AG10803 (cell line): ENCODE results near the gene ZNF789.
A peak's percentile ranks its signal among the peaks of the same experiment; 100 is the strongest.

ENCODE experiments used
- DNase-seq: peaks from one replicate; pipeline ENCODE4 v3.0.0; 2010; ENCODE audit warnings: low read depth
- H3K4me3 ChIP-seq: 2 replicates; pipeline ENCODE4 v1.5.1; 2011; ENCODE audit warnings: mild to moderate bottlenecking, low read length, control low read depth
- TF ChIP-seq, protein P1 (sequence below): conservative IDR thresholded peaks from 2 replicates; pipeline ENCODE4 v1.5.1; 2011; ENCODE audit warnings: mild to moderate bottlenecking, low read length, control low read depth, inconsistent platforms

The ZNF789 gene

GRCh38 chr7:99438573-99439480 lies 33.9 kb upstream of the ZNF789 start, which contains the start of the genes CPSF4 and PTCD1:
CPSF4 (plus strand) TSS chr7:99438943; CDS start chr7:99439083, 140 bp downstream.
PTCD1 (minus strand) TSS chr7:99438798; CDS start chr7:99435242, 3,556 bp downstream.
- H3K4me3 ChIP-seq = peak within 1 kb of the TSS; percentile 91
- peak; percentile 95 for DNase-seq
- TF ChIP-seq, protein P1, sequence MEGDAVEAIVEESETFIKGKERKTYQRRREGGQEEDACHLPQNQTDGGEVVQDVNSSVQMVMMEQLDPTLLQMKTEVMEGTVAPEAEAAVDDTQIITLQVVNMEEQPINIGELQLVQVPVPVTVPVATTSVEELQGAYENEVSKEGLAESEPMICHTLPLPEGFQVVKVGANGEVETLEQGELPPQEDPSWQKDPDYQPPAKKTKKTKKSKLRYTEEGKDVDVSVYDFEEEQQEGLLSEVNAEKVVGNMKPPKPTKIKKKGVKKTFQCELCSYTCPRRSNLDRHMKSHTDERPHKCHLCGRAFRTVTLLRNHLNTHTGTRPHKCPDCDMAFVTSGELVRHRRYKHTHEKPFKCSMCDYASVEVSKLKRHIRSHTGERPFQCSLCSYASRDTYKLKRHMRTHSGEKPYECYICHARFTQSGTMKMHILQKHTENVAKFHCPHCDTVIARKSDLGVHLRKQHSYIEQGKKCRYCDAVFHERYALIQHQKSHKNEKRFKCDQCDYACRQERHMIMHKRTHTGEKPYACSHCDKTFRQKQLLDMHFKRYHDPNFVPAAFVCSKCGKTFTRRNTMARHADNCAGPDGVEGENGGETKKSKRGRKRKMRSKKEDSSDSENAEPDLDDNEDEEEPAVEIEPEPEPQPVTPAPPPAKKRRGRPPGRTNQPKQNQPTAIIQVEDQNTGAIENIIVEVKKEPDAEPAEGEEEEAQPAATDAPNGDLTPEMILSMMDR = no peak

DNA sequence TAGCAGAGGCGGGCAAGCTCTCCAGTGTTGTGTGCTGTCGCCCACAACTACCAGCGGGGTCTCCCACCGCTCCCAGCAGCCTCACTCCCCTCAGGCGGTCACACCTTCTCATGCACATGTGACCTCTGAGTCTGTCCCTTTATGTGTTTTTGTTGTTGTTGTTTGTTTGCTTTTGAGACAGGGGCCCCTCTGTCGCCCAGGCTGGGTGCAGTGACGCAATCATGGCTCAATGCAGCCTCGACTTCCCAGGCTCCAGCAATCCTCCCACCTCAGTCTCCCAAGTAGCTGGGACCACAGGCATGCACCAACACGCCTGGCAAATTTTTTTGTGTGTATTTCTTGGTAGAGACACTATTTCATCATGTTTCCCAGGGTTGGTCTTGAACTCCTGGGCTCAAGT lies 32.5 kb upstream of the ZNF789 start:
- TF ChIP-seq, protein P1 = no peak
- H3K4me3 ChIP-seq = peak overlapping the region; percentile 91
- peak; percentile 76 for DNase-seq

- TF ChIP-seq, protein P1 = no peak
- H3K4me3 ChIP-seq = no peak overlapping the region
Measured at GRCh38 chr7:99446096-99446495, 26.6 kb upstream of the ZNF789 start.

DNA sequence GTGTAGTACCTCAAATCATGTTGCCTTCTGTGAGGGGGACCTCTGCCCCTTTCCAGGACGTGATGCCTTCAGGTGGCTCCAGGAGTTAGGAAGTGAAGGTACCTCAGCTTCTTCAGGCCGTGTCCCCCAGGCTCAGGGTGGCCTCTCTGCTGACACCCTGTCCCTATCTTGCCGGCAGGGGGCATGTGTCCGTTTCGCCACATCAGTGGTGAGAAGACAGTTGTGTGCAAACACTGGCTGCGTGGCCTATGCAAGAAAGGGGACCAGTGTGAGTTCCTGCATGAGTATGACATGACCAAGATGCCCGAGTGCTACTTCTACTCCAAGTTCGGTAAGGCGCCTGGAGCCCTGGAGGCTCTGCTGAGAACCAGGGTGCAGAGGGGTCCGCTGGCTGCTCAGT lies 24.7 kb upstream of the ZNF789 start:
- no peak for DNase-seq

More at GRCh38 chr7:99446096-99446495, 26.6 kb upstream of the ZNF789 start:
- DNase-seq = no peak

GRCh38 chr7:99448855-99449254 lies 23.8 kb upstream of the ZNF789 start:
- TF ChIP-seq, protein P1 = no peak
- DNase-seq = no peak
- H3K4me3 ChIP-seq = no peak overlapping the region

More for the DNA sequence above, 24.7 kb upstream of the ZNF789 start:
- H3K4me3 ChIP-seq = no peak overlapping the region
- TF ChIP-seq, protein P1 = peak; percentile 34; the same call in 1 of the 2 replicates

GRCh38 chr7:99449326-99449725 lies 23.4 kb upstream of the ZNF789 start:
- DNase-seq = no peak
- no peak overlapping the region for H3K4me3 ChIP-seq
- TF ChIP-seq, protein P1 = no peak

- TF ChIP-seq, protein P1 = no peak
Measured at GRCh38 chr7:99451936-99452335, 20.8 kb upstream of the ZNF789 start.

More at GRCh38 chr7:99451936-99452335, 20.8 kb upstream of the ZNF789 start:
- no peak overlapping the region for H3K4me3 ChIP-seq
- DNase-seq = no peak
